HG02763 (cell line): Measurements from ENCODE around the gene TNIP2.

Experiments used
- ATAC-seq: cut with Tn5 transposase; IDR thresholded peaks from one replicate; pipeline ENCODE4 v1.9.1; 2021; ENCODE audit warnings: mild to moderate bottlenecking, moderate library complexity; ENCODE audit not compliant: unreplicated experiment

TNIP2 gene, protein sequence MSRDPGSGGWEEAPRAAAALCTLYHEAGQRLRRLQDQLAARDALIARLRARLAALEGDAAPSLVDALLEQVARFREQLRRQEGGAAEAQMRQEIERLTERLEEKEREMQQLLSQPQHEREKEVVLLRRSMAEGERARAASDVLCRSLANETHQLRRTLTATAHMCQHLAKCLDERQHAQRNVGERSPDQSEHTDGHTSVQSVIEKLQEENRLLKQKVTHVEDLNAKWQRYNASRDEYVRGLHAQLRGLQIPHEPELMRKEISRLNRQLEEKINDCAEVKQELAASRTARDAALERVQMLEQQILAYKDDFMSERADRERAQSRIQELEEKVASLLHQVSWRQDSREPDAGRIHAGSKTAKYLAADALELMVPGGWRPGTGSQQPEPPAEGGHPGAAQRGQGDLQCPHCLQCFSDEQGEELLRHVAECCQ

DNA sequence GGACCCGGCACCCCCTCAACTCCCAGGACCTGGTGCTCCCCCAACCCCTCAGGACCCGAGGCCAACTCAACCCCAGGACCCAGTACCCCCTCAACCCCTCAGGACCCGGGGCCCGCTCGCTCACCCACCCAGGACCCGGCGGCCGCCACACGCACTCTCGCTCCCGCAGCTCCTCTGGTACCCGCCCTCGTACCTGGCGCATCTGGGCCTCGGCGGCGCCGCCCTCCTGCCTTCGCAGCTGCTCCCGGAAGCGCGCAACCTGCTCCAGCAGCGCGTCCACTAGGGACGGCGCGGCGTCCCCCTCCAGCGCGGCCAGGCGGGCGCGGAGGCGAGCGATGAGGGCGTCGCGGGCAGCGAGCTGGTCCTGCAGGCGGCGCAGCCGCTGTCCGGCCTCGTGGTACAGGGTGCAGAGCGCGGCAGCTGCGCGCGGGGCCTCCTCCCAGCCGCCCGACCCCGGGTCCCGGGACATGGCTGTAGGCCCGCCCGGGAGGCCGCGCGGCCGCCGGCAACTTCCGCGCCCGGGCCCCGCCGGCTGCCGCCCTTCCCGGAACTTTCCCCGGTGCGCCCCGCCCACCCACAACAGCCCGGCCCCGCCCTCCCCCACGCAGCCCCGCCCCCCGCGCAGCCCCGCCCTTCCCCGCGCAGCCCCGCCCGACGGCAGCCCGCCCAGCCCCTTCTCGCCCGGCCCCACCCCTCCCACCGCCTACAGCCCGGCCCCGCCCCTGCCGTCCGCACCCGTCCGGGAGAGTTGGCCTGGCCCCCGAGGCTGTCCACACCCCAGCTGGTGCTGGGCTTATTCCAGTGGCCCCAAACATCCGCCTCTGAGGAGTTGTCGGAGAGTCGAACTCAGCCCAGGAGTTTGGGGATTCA lies at the start of gene TNIP2:
TSS of gene TNIP2 (minus strand) at position 516 of the 870 bp plus-strand sequence. CDS start at position 469, 47 bp downstream.
- ATAC-seq, result peak; percentile 64

DNA sequence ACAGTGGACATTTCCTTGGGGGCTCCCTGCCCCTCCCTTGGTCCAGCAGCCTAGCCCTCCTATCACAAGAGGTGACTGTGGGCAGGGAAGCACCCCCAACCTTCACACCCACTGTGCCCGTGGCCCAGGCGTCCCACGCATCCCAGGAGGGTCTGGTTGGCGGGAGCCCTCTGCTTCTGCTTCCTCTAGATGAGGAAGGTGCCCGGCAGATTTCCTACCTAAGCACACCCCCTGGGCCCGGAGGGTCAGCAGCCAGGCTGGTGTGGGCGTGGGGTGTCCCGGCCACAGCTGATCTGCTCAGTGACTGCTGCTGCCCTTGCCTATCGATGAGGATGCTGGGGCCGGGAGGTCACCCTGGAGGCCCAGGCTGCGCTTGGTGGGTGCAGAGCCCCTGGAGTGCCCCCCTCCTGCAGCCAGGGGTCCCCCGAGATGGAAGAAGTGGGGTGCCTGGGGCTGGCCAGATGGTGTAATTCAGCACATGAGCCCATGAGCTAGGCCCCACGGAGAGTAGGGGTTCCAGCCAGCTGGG lies 48.9 kb upstream of the TNIP2 start:
- ATAC-seq, result no peak

DNA sequence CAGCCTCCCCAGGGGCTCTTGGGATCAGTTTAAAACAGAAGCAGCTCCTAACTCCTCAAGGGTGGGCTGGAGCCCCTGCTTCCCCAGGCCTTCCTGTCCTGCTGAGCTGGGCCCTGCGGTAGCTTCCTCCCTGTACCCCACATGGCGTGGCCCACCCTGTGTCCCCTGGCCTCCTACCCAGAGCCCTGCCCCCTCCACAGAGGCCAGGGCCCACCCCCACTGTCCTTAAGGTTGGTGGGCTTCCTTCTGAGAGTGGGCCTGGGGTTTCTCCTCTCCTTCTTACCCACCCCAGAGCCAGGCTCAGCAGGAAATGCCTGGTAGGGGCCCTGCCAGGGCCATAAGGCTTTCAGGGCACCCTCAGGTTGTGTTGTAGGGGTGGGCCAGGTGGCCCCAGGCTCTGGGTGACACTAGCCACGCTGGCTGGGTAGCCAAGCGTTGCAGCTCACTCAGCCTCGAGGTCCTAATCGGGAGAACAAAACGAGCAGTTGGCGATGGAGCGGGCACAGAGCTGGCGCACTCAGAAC lies 48.4 kb upstream of the TNIP2 start:
- ATAC-seq, result no peak

DNA sequence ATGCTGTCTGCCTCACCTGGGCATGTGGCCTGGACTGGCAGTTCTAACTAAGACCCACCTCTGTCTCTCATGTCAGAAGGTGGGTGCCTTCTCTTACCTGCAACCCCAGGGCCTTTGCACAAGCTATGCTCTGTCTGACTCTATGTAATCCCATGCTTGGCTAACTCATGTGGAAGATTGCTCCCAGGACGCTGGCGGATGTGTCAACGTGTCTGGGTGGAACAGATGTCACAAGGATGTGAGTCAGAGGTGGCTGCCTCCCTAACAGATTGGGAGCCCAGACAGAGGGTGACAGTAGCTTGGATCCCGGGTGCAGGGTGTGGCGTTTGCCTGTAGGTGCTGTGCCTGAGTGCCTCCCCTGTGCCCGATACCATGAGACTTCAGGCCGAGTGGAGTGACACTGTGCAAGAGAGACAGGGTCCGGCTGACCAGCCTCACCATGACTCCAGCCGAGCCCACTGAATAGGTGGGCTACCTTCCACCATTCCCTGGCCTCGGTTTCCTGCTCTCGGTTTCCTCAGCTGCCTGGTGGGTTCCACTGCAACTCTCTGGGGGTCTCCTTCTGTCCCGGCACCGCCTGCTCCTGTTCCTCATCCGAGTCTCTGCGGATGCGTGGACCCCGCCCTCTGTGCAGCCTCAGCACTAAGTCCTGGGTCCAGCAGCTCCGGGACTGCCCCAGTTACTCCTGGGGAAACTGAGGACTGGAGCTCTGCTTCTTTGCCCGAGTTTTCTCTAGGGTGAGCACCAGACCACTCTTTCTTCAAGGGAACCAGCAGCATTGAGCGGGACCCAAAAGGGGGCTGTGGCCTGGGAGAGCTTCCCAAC lies 47.7 kb upstream of the TNIP2 start:
- no peak for ATAC-seq

DNA sequence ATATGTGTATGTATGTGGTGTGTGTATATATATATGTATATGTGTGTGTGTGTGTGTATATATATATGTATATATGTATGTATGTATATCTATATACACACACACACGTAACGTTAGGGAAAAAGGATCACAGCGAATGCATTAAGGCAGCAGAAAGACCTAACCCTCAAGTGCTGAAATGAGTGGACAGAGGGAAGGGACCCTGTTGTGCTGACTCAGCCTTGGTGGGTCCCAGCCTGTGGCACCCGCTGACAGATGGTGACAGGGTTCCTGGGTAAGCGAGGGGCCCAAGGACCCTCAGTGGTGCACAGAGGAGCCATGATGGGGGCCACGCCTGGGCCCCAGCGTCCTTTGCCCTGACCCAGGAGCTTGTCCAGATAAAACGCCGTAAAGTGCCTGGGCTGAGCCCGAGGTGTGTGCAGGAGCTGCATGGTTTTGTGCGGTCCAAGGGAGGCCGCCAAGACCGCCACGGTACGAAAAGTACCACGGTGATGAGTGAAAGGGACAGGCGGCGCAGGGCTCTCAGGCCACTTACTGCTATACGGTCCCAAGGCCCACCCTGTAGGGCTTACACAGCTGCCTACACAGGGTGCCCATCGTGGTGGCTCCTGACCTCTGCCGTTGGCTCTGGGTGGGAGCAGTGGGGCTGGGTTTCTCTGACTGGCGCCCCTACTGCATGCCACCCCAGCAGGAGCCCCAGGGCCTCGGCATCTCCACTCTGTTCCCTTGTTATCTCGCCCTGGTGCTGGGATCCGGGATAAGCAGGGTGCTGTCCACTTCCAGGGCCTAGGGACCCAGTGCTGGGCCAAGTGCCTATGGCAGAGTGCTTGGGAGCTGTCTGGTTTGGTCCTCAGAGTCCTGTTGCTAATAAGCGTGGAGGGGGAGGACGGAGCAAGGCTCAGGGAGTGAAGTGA lies 46.7 kb upstream of the TNIP2 start:
- no peak for ATAC-seq

DNA sequence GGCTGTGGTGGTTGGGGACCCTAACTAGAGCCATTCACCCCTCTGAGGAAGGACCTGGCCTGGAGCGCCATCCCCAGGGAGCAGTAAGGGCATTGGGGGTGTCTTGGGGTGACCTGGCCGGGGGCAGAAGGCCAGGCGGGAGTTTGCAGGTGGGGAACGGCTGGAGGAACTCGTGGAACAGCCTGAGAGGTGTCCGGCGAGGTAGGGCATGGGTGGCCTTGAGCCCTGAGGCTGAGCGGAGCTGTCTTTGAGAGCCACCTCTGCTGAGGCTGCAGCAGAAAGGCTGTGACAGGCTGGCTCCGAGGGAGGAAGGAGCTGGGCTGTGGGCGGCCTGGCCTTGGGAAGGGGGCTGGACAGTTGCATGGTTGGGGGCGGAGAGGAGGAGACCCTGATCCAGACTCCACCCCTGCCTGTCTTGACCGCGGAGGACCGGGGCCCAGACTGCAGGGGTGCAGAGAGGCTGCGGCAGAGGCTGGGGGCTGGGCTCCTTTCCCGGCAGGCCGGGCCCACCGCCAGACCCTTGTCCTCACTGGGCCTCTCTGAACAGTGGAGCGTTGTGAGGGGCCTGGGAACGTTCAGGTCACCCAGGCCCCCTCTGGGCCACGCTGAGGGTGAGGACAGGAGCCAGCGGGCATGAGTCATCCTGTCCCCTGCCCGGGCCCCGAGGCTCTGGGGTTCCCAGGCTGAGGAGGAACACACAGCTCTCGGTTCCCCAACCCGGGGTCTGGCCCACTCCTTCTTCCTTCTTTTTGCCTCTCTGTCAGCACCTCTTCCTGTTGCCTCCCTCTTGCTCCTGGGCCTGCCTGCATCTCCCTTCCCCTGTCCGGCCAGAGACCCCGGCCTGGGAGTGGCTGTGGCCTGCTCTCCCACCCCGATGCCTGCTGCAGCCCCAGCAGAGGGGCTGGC lies 44.8 kb upstream of the TNIP2 start:
- ATAC-seq, result no peak

DNA sequence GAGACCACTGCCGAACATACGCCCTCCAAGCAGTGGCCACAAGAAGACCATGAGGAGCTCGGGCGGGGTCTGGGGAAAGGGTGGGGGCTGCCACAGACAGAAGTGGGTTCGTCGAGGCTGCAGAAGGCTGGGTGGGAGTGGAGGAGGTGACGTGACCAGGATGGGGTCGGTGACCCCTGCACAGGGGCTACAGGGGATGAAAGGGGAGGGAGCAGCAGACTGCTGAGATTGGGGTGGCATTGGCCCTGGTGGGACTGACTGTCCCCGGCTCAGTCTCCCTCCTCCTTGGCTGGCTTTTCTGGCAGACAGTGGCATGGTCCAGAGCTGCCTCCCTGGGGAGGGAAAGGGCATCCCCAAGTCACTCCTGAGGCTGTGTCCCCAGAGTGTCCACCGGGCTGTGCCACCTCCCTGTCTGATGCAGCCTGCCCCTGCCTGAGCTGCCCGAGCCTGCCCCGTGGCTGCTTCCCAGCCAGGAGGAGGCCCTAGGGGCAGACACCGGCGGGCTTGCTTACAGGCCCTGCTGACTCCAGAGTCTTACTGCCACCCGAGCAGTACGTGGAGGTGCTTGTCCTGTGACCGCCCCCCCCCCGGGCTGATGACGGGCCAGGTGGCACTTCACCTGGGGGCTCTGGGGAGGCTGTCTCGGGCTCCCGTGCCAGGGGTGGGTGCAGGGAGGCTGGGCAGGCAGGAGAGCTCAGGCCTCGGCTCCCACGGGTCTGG lies 44.0 kb upstream of the TNIP2 start:
- no peak for ATAC-seq

DNA sequence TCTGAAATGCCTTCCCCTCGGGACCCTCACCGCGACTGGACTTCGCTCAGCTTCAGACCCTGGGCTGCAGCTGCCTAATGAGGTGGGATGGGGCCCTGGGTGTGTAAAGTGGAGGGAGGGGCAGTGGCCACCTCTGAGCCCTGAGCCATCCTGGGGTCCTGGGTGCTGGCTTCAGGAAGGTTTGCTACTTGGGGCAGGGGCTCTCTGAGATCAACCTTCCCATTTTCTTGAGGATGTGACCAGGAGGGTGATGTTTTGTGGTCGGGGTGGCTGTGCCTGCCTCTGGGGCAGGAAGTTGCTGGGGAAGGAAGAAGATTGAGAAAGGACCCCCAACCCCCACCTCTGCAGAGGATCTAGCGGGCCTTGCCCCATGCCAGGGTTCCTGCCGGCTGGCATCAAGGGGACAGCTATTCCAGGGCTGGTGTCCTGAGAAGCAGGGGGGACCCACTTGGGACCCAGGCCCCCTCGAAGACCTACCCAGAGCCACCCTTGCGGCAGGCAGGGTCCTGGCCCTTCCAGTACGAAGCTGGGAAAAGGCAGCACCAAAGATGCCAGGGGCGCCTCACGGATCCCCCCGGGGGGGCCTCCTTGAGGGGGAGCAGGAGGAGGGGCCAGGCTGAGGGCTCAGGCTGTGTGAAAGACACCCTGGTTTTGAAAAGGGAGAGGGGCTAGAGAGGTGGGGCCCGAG lies 43.2 kb upstream of the TNIP2 start:
- ATAC-seq, result no peak

DNA sequence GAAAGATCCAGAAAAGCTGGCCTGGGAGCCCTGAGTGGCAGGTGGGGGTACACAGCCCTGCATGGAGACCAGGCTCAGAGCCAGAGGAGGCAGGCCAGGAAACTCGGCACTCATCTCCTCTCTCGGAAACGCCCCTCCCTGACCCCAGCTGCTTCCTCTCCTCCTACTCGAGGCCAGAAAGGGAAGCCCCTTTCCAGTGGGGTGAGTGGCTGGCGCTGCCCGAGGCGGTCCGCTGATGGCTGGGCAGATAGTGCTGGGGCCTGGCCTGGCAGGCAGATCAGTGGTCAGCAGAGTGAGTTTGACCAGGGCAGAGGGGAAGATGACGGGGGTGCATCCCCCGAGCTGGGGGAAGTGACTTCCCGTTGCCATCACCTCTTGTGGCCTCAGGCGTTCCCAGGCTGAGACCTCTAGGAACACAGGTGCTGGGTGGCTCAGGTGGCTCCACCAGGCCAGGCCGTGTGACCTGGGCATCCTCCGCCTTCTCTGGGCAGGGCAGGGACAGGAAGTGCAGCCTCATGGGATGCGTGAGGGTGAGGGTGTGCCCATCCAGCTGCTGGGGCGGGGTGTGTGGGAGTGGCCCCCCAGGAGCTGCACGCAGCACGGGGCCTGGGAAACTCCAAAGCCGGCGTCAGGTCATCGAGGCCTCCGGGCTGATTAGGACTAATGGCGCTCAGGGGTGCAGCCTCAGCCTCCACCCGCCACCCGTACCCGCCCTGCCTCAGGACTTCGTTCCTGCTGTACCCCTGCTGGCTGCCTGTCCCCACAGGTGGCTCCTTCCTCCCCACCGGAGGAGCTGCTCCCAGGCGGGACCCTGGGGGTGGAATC lies 42.5 kb upstream of the TNIP2 start:
- peak; percentile 45 for ATAC-seq

DNA sequence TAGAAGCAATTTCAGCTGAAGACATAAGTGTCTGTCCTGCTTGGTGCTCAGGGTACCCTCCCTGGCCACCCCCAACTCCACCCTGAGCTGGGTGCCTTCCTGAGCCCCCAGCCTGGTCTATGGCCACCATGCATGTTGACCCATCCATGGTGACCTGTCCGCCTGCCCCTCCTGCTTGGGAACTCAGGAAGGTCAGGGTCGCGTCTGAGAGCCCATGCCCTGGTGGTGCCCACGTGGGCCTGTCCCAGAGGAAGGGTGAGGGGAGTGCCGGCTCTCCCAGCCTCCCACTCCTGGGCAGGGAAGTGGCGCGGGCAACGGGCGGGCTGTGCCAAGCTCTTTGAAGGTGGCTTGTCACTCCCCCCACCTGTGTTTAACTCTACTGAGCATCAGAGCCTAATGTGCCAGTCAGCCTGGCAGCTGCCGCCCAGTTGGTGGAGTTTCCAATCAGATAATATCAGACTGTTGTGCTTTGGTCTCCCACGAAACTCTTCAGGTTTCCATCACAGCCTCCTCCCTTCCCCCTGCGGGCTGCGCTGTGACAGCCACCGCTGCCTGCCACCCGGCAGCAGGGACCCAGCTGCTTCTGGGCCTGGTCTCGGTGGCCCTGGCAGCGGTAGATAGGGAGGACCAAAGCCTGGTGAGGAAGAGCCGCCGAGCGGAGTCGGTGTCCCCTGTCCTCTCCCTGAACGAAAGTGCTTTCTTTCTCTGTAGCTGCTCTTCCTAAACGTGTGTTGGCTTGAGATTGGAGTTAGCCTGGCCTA lies 41.6 kb upstream of the TNIP2 start:
- ATAC-seq, result peak; percentile 11

DNA sequence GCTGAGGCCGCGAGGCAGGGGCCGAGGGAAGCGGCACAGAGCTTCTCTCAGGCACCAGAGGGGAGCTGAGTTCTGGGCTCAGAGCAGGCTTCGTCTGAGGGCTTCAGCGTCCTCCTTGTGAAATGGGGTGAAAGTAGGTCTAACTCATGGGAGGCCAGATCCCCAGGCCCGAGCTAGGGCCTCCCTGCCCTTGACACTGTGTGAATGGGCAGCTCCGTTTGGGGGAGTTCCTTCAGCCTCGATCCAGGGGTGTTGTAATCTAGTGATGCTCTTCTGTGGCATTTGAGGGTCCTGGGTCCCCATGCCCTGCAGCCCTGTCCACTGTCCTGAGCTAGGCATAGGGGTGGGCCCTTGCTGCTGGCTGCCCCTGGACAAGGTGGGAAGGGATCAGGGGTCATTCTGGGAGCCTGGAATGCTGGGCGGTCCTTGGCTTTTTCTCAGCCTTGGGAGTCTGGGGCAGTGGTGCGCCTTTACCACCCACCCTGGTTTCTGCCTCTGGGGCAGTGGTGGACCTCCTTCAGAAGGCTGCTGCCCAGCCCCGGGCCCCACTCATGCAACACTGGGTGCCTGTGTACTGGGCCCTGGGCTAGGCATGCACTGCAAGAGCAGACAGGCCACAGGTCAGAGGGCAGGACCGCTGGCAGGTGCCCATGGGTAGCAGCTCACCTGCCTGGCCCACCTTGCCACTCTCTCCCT lies 40.9 kb upstream of the TNIP2 start:
- ATAC-seq, result no peak

DNA sequence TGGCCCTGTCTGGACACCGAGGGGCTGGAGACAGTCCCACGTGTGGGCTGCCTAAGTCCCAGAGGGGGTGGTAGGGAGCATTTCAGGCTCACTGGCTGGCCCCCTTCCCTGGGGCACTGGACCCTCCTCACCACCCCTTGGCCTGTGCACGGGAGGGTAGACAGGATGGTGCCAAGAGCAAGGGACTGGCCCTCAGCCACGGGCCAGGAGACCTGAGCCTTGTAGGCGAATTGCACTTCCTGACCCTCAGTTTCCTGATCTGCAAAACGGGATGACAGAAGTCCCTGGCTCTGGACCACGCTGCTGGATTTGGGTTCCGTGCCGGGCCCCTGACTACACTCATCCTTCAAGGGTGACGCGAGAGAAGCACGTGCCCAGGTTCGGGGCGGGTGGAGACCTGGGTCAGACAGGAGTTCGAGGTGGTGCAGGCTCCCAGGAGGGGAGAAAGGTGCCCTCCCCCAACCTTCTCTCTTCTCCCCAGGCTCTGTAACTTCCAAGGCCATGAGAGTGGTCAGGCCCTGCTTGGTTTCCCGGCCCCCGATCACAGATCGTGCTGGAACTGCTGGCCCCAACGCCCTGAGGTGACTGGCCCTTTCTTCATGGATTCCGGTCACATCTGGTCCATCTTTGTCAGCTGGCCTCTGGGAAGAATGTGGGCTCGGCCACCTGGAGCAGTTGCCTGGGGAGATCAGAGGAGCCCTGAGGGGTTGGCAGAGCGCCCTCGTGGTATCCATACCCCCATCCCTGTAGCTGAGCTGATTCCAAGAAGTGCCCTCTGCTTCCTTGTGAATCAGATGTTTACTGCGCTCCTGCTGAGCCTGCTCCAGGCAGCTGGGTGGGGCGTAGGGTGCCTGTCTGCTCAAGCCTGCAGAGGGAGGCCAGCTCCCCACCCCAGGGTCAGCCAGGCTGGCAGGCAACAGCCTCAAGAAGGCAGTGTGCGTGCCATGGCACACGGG lies 40.0 kb upstream of the TNIP2 start:
- ATAC-seq, result no peak

DNA sequence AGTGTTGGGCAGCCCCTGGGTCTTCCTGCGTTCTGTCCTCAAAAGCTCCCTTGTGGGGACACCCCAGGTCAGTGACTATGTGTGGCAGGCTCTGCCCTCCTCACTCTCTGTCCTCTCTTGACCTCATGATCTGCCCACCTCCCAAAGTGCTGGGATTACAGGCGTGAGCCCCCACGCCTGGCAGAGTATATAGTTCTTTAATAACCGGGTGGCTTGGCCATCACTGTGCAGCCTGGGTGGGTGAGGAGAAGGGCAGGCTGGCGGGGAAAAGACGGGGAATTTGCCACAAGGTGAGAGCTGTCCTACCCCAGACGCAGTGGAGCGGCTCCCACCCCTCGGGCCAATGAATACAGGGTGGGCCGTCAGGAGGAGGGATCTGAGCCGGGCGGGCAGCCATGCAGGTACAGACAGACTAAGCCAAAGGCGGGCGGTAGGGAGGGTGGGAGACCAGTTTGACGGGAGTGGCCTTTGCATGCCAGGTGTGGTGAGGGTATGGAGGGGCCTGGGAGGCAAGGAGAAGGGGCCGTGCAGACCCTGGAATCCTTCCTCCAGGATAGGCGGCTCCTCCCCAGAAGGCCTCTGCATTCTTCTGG lies 39.3 kb upstream of the TNIP2 start:
- ATAC-seq, result no peak
